GM12801 (cell line): ENCODE results near the gene FAAH.

Experiments
- TF ChIP-seq, protein P1 (sequence below): IDR thresholded peaks from one replicate; pipeline ENCODE4 v1.5.1; 2011; ENCODE audit warnings: control low read depth; ENCODE audit not compliant: insufficient read length; ENCODE audit errors: extremely low read depth

FAAH gene

GRCh38 chr1:46394108-46394871, at the start of gene FAAH:
FAAH (plus strand) TSS chr1:46394317; CDS start chr1:46394349, 32 bp downstream.
- TF ChIP-seq, protein P1, sequence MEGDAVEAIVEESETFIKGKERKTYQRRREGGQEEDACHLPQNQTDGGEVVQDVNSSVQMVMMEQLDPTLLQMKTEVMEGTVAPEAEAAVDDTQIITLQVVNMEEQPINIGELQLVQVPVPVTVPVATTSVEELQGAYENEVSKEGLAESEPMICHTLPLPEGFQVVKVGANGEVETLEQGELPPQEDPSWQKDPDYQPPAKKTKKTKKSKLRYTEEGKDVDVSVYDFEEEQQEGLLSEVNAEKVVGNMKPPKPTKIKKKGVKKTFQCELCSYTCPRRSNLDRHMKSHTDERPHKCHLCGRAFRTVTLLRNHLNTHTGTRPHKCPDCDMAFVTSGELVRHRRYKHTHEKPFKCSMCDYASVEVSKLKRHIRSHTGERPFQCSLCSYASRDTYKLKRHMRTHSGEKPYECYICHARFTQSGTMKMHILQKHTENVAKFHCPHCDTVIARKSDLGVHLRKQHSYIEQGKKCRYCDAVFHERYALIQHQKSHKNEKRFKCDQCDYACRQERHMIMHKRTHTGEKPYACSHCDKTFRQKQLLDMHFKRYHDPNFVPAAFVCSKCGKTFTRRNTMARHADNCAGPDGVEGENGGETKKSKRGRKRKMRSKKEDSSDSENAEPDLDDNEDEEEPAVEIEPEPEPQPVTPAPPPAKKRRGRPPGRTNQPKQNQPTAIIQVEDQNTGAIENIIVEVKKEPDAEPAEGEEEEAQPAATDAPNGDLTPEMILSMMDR, result no peak

- TF ChIP-seq, protein P1, result no peak
These were observed 49.6 kb upstream of the FAAH start for GRCh38 chr1:46344481-46344880.

DNA sequence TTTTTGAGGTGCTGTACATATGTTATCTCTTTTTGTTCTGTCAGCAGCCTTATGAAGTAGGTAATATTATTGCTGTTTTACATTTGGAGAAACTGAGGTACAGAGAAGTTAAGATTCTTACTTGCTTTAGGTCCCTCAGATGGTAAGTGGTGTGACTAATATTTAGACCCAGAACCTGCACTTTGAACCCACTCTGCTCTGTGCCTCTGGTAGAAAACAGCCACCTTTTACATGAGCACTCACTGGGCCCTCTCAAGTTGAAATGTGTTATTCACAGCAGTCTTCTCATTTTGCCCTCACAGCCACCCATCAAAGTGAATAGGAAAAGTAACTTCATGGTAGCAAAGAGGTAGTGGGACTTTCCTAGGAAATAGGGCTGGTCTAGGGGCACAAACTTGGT, 48.8 kb upstream of the FAAH start:
- TF ChIP-seq, protein P1, result no peak

GRCh38 chr1:46352363-46352762, 41.8 kb upstream of the FAAH start:
- TF ChIP-seq, protein P1, result no peak

DNA sequence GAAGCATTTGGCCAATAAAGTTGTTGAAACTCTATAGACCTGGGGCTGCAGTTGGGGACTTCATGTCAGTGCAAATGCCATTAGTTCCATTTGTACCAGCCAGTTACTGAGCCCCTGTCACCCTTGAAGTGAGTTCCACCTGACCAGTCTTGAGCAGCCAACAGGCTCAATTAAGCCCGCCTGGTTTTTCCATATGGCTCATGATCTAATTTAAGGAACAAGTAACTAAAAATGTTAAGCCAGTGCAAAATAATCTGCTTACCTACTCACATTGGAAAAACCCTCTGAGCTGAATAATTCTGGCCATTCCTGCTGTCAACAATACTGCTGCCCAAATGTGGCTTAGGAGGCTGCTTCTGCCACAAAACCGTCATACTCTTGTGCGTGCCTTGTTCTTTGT, 32.0 kb upstream of the FAAH start:
- TF ChIP-seq, protein P1, result no peak

GRCh38 chr1:46363121-46363520, 31.0 kb upstream of the FAAH start:
- TF ChIP-seq, protein P1, result no peak

DNA sequence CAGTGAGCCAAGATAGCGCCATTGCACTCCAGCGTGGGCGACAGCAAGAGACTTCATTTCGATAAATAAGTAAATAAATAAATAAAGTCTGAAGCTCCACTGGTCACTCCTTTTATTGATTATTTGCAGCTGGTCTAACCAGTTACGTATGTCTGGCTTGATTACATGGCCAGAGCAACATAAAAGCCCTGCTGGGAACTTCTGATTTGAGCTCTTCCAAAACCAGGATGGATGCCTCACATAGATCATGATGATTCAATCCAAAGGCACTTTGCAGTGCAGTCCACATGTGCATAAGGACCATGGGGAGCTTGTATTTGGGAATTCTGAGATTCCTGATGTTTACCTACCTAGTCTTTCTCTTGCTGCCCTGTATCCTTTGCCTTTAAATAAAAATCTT, 29.5 kb upstream of the FAAH start:
- TF ChIP-seq, protein P1, result no peak
